DMS 273 (cell line): Measurements from ENCODE around the gene RBM24.

Experiments
- DNase-seq: peaks from one replicate; lab custom pipeline; 2025; ENCODE audit not compliant: unreplicated experiment; lab: John Stamatoyannopoulos, UW

RBM24 gene

DNA sequence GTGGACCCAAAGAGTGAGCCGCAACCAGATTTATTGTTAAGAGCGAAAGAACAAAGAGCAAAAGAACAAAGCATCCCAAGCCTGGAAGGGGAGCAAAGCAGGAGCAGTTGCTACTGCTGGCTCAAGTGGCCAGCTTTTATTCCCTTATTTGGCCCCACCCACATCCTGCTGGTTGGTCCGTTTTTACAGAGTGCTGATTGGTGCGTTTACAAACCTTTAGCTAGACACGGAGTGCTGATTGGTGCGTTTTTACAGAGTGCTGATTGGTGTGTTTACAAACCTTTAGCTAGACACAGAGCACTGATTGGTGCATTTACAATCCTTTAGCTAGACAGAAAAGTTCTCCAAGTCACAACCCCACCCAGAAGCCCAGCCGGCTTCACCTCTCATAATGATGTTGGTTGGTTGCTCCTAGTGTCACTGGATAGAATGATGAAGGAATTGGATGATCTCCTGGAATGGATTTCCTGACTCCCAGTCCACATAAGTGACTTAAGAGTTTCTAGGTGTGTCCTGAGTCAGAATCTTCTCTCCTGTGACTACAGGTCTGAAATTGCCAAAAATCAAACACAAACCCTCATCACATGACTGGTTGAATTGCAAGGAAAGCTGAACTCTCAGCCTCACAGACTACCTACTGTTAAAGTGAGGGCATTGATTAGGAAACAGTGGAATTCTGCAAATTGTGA is 60.1 kb downstream of the RBM24 start:
- no peak for DNase-seq

DNA sequence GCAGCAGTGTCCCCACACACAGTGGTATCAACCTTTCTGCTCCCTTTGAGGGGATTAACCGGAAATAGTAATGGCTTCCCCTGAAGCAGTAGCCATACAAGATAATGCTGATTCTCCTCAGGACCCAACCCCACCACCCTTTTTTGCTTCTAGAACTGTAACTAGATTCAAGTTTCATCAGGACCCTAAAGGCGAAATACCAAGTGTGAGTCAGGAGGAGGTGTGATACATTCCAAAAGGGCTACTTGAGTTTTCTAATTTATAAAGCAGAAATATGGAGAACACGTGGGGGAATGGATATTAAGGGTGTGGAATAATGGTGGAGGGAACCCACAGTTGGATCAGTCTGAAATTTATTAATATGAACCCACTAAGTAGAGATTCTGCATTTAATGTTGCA is 60.7 kb downstream of the RBM24 start:
- DNase-seq: no peak

DNA sequence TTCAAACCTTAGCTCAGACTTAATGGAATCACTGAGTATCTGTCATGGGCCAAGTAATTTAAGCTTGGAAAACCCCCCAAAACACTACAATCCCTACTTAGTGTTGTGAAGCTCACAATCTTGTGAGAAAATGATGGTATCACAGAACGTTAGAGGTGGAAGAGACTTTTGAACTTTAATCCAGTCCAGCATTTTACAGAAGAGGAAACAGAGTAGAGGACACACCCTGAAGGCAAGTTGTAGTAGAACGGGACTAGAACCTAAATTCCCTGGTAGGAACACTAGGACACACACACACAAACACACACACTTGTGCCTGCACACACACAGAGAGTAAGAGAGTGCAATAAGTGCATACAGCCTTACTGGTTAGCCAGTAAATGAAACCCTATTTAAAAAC is 62.1 kb downstream of the RBM24 start:
- DNase-seq: no peak
